HFFc6 (cell line): ENCODE measurements around the gene NTF4. TPM values are rescaled to one million over a fixed set of nuclear protein-coding genes. Genes with fewer than 3 reads are reported as not detected.

Experiments used
- DNase-seq: peaks from one replicate; pipeline ENCODE4 v3.0.0-alpha.2; 2018
- H3K27ac Mint-ChIP-seq: 2 replicates; pipeline ENCODE4 v1.8.0; 2020; ENCODE audit warnings: mild to moderate bottlenecking, mixed read lengths
- H3K27me3 Mint-ChIP-seq: 2 replicates; pipeline ENCODE4 v1.8.0; 2021; ENCODE audit warnings: mild to moderate bottlenecking, moderate library complexity, mixed read lengths; ENCODE audit not compliant: insufficient read depth
- H3K36me3 Mint-ChIP-seq: 2 replicates; pipeline ENCODE4 v1.8.0; 2021; ENCODE audit warnings: low read depth, mixed read lengths
- H3K4me1 Mint-ChIP-seq: 2 replicates; pipeline ENCODE4 v1.8.0; 2020; ENCODE audit warnings: low read depth, mixed read lengths
- H3K4me3 Mint-ChIP-seq: 2 replicates; pipeline ENCODE4 v1.8.0; 2020; ENCODE audit warnings: mild to moderate bottlenecking, moderate library complexity, mixed read lengths
- H3K9me3 Mint-ChIP-seq: 2 replicates; pipeline ENCODE4 v1.8.0; 2020; ENCODE audit warnings: mild to moderate bottlenecking, mixed read lengths
- CTCF ChIP-seq: fragments of 200-600 bp; sonication (generic); IDR thresholded peaks from 2 replicates; pipeline ENCODE4 v1.5.0; 2021; ENCODE audit warnings: antibody characterized with exemption, mild to moderate bottlenecking
- total RNA-seq, 6 experiments: library from RNA; stranded (reverse); fragmentation: NEBNext Ultra II Directional; extraction: Animal tissue kit (Norgen Biotek cat#: 25700); gene quantifications; 2 replicates in 1 of 6; 3 replicates in 5 of 6; pipeline ENCODE4 v1.2.3, GENCODE V29; 2021

Gene NTF4
- total RNA-seq, 6 experiments from 2014 or later, result 0.82 to 1.5 (median 1.1) TPM; not detected in 2

GRCh38 chr19:49017041-49017665 is 47.5 kb downstream of the NTF4 start, which contains the start of gene LHB:
Gene LHB, minus strand, starts transcription at chr19:49017091. Its CDS starts 10 bp downstream, at chr19:49017081.
- H3K27me3 Mint-ChIP-seq, result no peaks in the 10 kb centered on the region; the same call in none of the 2 replicates
- no peak for TF ChIP-seq CTCF
- peaks cover 31% of the 10 kb centered on the region for H3K4me1 Mint-ChIP-seq
- H3K4me3 Mint-ChIP-seq, result no peak within 1 kb of the TSS; the same call in 1 of the 2 replicates
- H3K27ac Mint-ChIP-seq, result no peak within 1 kb of the TSS
- no peak for DNase-seq
- peaks cover 17% of the 10 kb centered on the region for H3K36me3 Mint-ChIP-seq
- H3K9me3 Mint-ChIP-seq, result no peaks in the 10 kb centered on the region

GRCh38 chr19:49016067-49016839 is 48.4 kb downstream of the NTF4 start:
- Mint-ChIP-seq H3K27ac (no peak overlapping the region), H3K36me3 (peaks cover 17% of the 10 kb centered on the region), H3K4me1 (peaks cover 22% of the 10 kb centered on the region), H3K9me3 (no peaks in the 10 kb centered on the region), H3K27me3 (no peaks in the 10 kb centered on the region; the same call in none of the 2 replicates), H3K4me3 (no peak overlapping the region)
- no peak for DNase-seq
- no peak for TF ChIP-seq CTCF

GRCh38 chr19:49014870-49015255 is 49.8 kb downstream of the NTF4 start:
- H3K4me3 Mint-ChIP-seq, result no peak overlapping the region
- no peaks in the 10 kb centered on the region for H3K9me3 Mint-ChIP-seq
- DNase-seq, result no peak
- H3K4me1 Mint-ChIP-seq, result peaks cover 12% of the 10 kb centered on the region
- no peaks in the 10 kb centered on the region; the same call in none of the 2 replicates for H3K27me3 Mint-ChIP-seq
- peaks cover 23% of the 10 kb centered on the region for H3K36me3 Mint-ChIP-seq
- no peak for TF ChIP-seq CTCF
- H3K27ac Mint-ChIP-seq, result no peak overlapping the region

GRCh38 chr19:49014123-49014869 is 50.3 kb downstream of the NTF4 start:
- peaks cover 10% of the 10 kb centered on the region for H3K4me1 Mint-ChIP-seq
- peaks cover 23% of the 10 kb centered on the region for H3K36me3 Mint-ChIP-seq
- no peak for TF ChIP-seq CTCF
- H3K9me3 Mint-ChIP-seq, result no peaks in the 10 kb centered on the region
- H3K27me3 Mint-ChIP-seq, result no peaks in the 10 kb centered on the region; the same call in none of the 2 replicates
- DNase-seq, result no peak
- no peak overlapping the region for H3K4me3 Mint-ChIP-seq
- H3K27ac Mint-ChIP-seq, result no peak overlapping the region

GRCh38 chr19:49011194-49011593 is 53.4 kb downstream of the NTF4 start:
- H3K36me3 Mint-ChIP-seq, result peaks cover 27% of the 10 kb centered on the region
- H3K27ac Mint-ChIP-seq, result no peak overlapping the region
- no peak for TF ChIP-seq CTCF
- H3K4me3 Mint-ChIP-seq, result no peak overlapping the region
- H3K4me1 Mint-ChIP-seq, result no peaks in the 10 kb centered on the region
- DNase-seq, result no peak
- no peaks in the 10 kb centered on the region for H3K9me3 Mint-ChIP-seq
- peaks cover 1% of the 10 kb centered on the region for H3K27me3 Mint-ChIP-seq

Other genes with a start within 250 kb of the NTF4 start
- gene HSD17B14, start 228.3 kb downstream of the NTF4 start, total RNA-seq, result 1 to 10 TPM; 2.9 to 10.0 (median 8.9) TPM
- 10 to 100 TPM in 4 of 6 experiments, 1 to 10 TPM in 2; 7.7 to 15.1 (median 13.2) TPM for gene PLEKHA4, start 196.2 kb downstream of the NTF4 start, total RNA-seq
- 10 to 100 TPM; 70.2 to 97.3 (median 89.6) TPM for gene PPP1R15A, start 192.4 kb downstream of the NTF4 start, total RNA-seq
- gene TULP2, start 166.1 kb downstream of the NTF4 start, total RNA-seq, result under 1 TPM in 1 of 6 experiments, not detected in 5; 0.38 TPM
- gene NUCB1, start 164.5 kb downstream of the NTF4 start, total RNA-seq, result 100 to 1,000 TPM; 129 to 160 (median 152) TPM
- gene DHDH, start 131.1 kb downstream of the NTF4 start, total RNA-seq, result not detected
- gene BAX, start 109.9 kb downstream of the NTF4 start, total RNA-seq, result 100 to 1,000 TPM; 223 to 260 (median 244) TPM
- 1,000 to 10,000 TPM; 2,438 to 4,450 (median 3,824) TPM for gene FTL, start 99.5 kb downstream of the NTF4 start, total RNA-seq
- gene GYS1, start 71.5 kb downstream of the NTF4 start, total RNA-seq, result 10 to 100 TPM; 76.0 to 90.8 (median 87.5) TPM
- 100 to 1,000 TPM; 131 to 161 (median 159) TPM for gene RUVBL2, start 70.9 kb downstream of the NTF4 start, total RNA-seq
- under 1 TPM in 1 of 6 experiments, not detected in 5; 0.46 TPM for gene LHB, start 47.7 kb downstream of the NTF4 start, total RNA-seq
- not detected for gene CGB3, start 40.5 kb downstream of the NTF4 start, total RNA-seq
- under 1 TPM in 1 of 6 experiments, not detected in 5; 0.55 TPM for gene CGB2, start 32.9 kb downstream of the NTF4 start, total RNA-seq
- 1 to 10 TPM in 1 of 6 experiments, under 1 TPM in 1, not detected in 4; 0.38 to 1.0 TPM for gene CGB1, start 27.9 kb downstream of the NTF4 start, total RNA-seq
- gene CGB5, start 21.0 kb downstream of the NTF4 start, total RNA-seq, result under 1 TPM in 2 of 6 experiments, not detected in 4; 0.23 to 0.75 TPM
- gene CGB8, start 15.7 kb downstream of the NTF4 start, total RNA-seq, result 1 to 10 TPM in 4 of 6 experiments, under 1 TPM in 1, not detected in 1; 0.83 to 3.8 (median 3.7) TPM
- gene CGB7, start 7.1 kb downstream of the NTF4 start, total RNA-seq, result 1 to 10 TPM in 4 of 6 experiments, under 1 TPM in 2; 0.36 to 2.2 (median 2.1) TPM
- gene KCNA7, start 7.9 kb upstream of the NTF4 start, total RNA-seq, result not detected
- 100 to 1,000 TPM; 134 to 164 (median 156) TPM for gene SNRNP70, start 20.6 kb upstream of the NTF4 start, total RNA-seq
- gene LIN7B, start 49.6 kb upstream of the NTF4 start, total RNA-seq, result 10 to 100 TPM in 4 of 6 experiments, 1 to 10 TPM in 2; 9.3 to 12.7 (median 10.2) TPM
- 1 to 10 TPM in 1 of 6 experiments, under 1 TPM in 5; 0.60 to 1.1 (median 0.71) TPM for gene C19orf73, start 54.3 kb upstream of the NTF4 start, total RNA-seq
- gene PPFIA3, start 54.7 kb upstream of the NTF4 start, total RNA-seq, result 1 to 10 TPM; 1.9 to 2.4 (median 2.3) TPM
- gene HRC, start 90.6 kb upstream of the NTF4 start, total RNA-seq, result not detected
- gene TRPM4, start 93.0 kb upstream of the NTF4 start, total RNA-seq, result 10 to 100 TPM; 25.5 to 32.5 (median 30.5) TPM